GM10266 (cell line): ENCODE measurements around the gene TOMM34.

Experiments
- DNase-seq: peaks from one replicate; pipeline ENCODE4 v3.0.0; 2012; ENCODE audit errors: extremely low spot score
- TF ChIP-seq, protein P1 (sequence below): IDR thresholded peaks from 2 replicates; pipeline ENCODE4 v1.5.1; 2012; ENCODE audit warnings: mild to moderate bottlenecking, low read depth; ENCODE audit not compliant: control insufficient read depth, insufficient read depth; ENCODE audit errors: missing control alignments

Gene TOMM34

DNA sequence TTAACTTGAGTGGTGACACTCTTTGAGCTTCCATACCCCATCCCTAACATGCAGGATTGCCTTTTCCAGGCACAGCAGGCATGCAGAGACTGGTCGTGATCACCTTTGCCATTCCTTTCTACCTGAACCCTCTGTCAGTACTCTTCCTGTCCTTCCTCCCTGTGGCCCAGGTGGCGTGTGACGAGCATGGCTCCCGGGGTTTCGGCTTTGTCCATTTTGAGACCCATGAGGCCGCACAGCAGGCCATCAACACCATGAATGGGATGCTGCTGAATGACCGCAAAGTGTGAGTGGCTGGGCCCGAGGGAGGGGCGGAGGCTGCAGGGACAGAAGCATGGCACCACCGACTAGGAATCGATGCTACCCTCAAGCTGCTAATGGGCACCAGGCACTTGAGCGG, 43.6 kb downstream of the TOMM34 start:
- DNase-seq, result no peak
- TF ChIP-seq, protein P1, sequence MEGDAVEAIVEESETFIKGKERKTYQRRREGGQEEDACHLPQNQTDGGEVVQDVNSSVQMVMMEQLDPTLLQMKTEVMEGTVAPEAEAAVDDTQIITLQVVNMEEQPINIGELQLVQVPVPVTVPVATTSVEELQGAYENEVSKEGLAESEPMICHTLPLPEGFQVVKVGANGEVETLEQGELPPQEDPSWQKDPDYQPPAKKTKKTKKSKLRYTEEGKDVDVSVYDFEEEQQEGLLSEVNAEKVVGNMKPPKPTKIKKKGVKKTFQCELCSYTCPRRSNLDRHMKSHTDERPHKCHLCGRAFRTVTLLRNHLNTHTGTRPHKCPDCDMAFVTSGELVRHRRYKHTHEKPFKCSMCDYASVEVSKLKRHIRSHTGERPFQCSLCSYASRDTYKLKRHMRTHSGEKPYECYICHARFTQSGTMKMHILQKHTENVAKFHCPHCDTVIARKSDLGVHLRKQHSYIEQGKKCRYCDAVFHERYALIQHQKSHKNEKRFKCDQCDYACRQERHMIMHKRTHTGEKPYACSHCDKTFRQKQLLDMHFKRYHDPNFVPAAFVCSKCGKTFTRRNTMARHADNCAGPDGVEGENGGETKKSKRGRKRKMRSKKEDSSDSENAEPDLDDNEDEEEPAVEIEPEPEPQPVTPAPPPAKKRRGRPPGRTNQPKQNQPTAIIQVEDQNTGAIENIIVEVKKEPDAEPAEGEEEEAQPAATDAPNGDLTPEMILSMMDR, result no peak

DNA sequence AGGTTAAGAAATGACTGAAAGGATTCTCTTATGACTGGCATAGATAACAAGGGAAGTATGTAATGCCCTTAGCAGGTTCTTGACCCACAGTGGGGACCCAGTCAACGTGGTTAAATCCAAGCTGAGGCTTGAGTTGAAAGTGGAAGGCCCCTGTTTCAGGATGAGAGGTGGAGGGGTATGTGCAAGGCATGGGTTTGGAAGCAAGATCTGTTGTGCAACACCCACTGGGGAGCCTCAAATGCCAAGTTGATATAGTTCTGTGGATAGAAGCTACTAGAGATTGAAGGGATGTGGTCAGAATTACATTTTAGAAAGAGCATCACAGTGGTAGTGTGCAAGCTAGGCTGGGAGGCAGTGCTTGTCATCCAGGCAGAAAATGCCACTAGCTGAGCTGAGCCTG, 45.3 kb downstream of the TOMM34 start:
- TF ChIP-seq, protein P1, result no peak
- no peak for DNase-seq

DNA sequence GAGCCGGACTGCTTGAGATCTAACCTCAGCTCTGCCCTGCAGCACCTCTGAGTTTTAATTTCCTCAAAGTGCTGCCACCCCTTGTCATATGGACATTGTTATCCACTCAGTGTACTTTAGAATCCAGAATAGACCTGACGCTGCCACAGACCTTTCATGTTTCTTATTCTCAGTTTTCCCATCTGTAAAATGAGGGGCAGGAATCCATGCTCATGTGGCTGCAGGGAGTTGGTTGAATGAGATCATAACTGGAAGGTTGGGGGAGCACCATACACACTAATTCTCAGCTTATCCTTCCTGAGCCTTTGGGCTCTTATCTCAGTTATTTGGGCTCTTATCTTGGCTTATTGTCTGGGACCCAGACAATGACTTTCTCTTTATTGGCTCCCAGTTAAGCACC, 48.0 kb downstream of the TOMM34 start:
- TF ChIP-seq, protein P1, result no peak
- no peak for DNase-seq

DNA sequence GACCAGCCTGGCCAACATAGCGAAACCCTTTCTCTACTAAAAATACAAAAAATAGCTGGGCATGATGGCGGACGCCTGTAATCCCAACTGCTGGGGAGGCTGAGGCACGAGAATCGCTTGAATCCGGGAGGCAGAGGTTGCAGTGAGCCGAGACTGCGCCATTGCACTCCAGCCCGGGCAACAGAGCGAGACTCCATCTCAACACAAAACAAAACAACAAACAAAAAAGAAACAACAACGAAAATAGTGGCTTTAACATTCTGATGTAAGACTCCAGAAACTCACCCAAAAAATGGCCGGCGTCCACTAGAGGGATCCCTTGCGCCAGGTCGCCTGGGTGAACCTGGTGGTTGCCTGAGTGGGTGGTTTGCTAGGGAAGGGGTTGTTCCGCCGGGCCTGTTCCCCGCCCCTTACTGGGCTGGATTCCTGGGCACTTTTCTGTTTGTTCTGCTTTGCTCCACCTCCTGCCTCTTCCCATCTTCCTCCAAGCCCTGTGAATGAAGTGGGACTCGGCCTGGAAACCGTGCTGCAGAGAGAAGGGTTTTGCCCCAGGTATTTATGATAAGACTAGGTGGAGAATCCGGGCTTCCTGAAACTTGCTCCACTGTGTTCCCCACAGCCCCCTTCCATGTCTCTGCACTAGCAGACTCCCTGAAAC, 48.8 kb downstream of the TOMM34 start:
- TF ChIP-seq, protein P1, result peak; percentile 52
- DNase-seq, result peak; percentile 76

DNA sequence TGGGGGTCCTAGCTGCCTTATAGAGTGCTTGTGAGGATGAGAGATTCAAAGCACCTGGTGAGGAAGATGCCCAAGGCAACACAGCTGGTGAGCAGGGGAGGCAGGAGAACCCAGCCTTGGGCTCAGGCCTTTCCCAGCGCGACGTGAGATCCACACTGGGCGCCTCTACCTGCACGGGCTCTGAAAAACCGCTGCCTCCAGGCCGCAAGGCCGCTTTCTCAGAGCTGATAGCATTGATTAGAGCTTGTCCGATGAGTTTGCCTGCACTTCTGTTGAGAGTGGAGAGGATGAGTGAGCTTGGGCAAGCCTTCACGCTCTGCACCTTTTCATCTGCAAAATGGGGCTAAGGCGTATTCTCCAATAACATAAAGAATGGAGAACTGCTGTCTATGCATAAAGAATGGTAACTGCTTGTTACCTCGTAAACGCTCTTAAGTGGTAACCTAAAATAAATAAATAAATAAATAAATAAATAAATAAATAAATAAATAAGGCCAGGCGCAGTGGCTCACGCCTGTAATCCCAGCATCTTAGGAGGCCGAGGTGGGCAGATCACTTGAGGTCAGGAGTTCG, 49.4 kb downstream of the TOMM34 start:
- no peak for DNase-seq
- TF ChIP-seq, protein P1, result no peak

DNA sequence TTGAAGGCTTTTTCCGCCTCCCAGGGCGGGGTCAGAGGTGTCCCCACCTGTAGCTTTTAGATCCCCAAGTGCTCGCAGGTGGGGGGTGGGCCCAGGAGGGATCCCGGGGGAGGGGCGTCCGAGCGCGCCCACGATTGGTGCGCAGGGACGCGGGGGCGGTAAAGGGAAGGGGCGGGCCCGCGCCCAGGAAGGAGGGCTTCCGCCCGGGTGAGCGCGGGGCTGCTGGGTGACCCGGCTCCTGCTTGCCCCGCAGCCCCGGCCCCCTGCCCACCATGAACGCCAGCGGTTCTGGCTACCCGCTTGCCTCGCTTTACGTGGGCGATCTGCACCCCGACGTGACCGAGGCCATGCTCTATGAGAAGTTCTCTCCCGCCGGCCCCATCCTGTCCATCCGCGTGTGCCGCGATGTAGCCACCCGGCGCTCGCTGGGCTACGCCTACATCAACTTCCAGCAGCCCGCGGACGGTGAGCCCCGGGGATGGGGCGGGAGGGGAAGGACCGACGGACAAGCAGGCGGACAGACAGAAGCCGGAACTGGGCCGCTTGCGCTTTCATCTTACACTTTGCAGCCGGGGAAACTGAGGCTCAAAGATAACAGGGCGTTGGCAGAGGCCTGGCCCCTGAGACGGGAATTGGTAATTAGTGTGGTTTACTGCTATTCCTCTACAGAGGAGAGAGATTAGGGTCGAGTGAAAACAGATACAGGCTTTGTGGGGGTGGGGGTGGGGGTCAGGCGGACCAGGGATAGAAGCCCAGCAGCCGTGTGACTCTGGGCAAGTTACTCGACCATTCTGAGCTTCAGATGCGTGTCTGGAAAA, 50.1 kb downstream of the TOMM34 start, which contains the start of gene PABPC1L:
Gene PABPC1L, plus strand, starts transcription at position 189 of the 818 bp plus-strand sequence. Its CDS starts 84 bp downstream, at position 273.
- TF ChIP-seq, protein P1, result no peak
- DNase-seq, result peak; percentile 91
